ENCODE data around the gene PARD6A.

DNA sequence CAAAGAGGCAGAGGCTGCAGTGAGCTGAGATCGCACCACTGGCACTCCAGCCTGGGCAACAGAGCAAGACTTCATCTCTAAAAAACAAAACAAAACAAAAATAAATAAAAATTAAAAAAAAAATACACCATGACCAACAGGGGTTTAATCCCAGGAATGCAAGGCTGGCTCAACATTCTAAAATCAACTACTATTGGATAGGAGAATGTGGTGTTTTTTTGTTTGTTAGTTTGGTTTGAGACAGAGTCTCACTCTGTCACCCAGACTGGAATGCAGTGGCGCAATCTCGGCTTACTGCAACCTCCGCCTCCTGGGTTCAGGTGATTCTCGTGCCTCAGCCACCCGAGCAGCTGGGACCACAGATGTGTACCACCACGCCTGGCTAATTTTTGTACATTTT lies 38.5 kb downstream of the PARD6A start:
- TF ChIP-seq EZH2 (IDR thresholded peaks at IDR 0.05; ENCODE audit: low read length) (no peak), CTCF (optimal IDR thresholded peaks at IDR 0.05 in 1 of 3, IDR thresholded peaks at IDR 0.05 in 1 of 3, conservative IDR thresholded peaks at IDR 0.05 in 1 of 3; ENCODE audit: extremely low read depth in 1 of 3, insufficient read depth in 2 of 3, low read length in 3 of 3) (no peak)

All from keratinocyte (primary cell).